GM23248 (cell line): ENCODE results near the gene CACNA1C.

Experiments
- EZH2 ChIP-seq: fragments of 200-600 bp; sonication (generic); IDR thresholded peaks from 2 replicates; pipeline ENCODE4 v1.6.1; 2018; ENCODE audit warnings: antibody characterized with exemption, mild to moderate bottlenecking; ENCODE audit not compliant: insufficient read depth, poor library complexity, severe bottlenecking
- EZH2phosphoT487 ChIP-seq: fragments of 200-600 bp; sonication (generic); IDR thresholded peaks from 2 replicates; pipeline ENCODE4 v1.6.1; 2018; ENCODE audit warnings: antibody characterized with exemption, moderate library complexity, mild to moderate bottlenecking, low read depth; ENCODE audit not compliant: insufficient read depth

GRCh38 chr12:2460051-2460670 lies 407.4 kb downstream of the CACNA1C start:
- TF ChIP-seq EZH2: no peak
- TF ChIP-seq EZH2phosphoT487: no peak
